Measurements from ENCODE around the gene SQSTM1.

Gene SQSTM1

DNA sequence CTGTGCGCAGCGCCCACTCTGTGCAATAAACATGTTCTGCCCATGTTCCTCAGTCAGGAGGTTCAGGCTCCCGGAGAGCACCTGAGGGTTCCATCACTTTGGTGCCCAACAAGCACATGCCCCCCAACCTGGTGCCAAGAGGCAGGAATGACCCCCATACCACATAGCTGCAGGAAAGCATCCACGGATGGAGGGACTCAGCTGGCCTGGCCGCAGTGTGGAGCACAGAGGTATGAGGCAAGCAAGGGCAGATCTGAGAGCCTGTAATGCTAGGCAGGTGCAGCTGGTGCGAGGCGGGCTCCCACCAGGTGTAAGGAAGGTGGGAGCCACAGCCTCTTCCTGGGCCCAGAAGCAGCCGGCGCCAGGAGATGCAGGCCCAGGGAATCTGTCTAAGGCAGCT is 42.2 kb downstream of the SQSTM1 start:
- ChIA-PET POLR2A (no interaction called here), CTCF (interaction anchor here (1.2 kb wide), 1 partner anchor 8 kb away, joined by 3 read pairs; no protein-coding TSS in a partner anchor)
- TF ChIP-seq, protein P1, sequence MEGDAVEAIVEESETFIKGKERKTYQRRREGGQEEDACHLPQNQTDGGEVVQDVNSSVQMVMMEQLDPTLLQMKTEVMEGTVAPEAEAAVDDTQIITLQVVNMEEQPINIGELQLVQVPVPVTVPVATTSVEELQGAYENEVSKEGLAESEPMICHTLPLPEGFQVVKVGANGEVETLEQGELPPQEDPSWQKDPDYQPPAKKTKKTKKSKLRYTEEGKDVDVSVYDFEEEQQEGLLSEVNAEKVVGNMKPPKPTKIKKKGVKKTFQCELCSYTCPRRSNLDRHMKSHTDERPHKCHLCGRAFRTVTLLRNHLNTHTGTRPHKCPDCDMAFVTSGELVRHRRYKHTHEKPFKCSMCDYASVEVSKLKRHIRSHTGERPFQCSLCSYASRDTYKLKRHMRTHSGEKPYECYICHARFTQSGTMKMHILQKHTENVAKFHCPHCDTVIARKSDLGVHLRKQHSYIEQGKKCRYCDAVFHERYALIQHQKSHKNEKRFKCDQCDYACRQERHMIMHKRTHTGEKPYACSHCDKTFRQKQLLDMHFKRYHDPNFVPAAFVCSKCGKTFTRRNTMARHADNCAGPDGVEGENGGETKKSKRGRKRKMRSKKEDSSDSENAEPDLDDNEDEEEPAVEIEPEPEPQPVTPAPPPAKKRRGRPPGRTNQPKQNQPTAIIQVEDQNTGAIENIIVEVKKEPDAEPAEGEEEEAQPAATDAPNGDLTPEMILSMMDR (IDR thresholded peaks at IDR 0.05; ENCODE audit: control extremely low read depth, extremely low read depth, low read depth, missing control alignments), result no peak
- DNase-seq (ENCODE audit: extremely low spot score), result no peak

DNA sequence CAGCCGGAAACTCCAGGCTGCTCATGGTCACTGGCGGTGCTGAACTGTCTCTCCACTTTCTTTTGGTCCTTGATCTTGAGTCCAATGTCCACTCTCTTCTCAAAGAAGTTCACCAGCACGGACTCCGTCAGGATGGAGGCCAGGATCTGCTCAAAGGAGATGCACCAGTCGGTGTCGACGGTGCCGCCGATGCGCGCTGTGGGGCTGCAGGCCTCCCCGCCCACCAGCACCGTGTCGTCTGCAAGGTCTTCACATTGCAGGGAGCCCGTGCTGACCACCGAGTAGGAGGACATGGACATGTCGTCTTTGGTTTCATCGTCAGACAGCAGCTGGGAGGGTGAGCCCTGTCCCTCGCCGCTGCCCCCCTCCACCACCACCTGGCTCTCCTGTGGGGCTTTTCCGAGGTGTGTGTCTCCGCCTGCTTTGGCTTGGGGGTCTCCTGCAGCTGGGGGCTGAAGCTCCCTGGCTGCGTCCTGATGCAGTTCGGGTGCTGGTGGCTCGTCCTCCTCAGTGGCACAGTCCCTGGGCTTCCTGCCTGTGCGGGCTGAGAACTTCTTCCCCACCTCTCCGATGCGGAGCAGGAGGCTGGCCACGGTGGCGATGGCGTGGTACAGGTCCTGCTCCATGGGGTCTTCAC is 42.9 kb downstream of the SQSTM1 start:
- POLR2A ChIA-PET, result interaction anchor here (0.6 kb wide), 1 partner anchor 42 kb away, joined by 3 read pairs; no protein-coding TSS in a partner anchor
- TF ChIP-seq, protein P1 (IDR thresholded peaks at IDR 0.05; ENCODE audit: control extremely low read depth, extremely low read depth, low read depth, missing control alignments), result no peak
- CTCF ChIA-PET, result interaction anchor here (1.0 kb wide), 1 partner anchor 184 kb away, joined by 3 read pairs; no protein-coding TSS in a partner anchor
- DNase-seq (ENCODE audit: extremely low spot score), result no peak

DNA sequence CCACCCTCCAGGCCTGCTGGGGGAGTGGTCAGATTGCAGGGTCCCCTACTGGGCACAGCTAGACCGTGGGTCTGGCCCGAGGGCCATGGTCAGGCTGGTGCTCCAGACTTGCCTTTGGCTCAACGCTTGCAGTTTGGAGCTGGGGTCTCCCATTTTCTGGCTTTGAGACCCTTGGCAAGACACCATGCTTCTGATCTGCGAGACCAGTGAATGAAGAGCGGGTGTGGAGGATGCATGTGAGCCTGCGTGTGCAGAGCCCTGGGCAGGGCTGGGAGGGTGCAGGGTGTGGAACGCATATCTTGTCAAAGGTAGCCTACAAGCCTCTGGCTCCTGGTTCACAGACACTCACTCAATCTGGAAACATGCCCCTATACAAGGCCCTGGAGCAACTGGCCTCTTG is 44.0 kb downstream of the SQSTM1 start:
- TF ChIP-seq, protein P1 (IDR thresholded peaks at IDR 0.05; ENCODE audit: control extremely low read depth, extremely low read depth, low read depth, missing control alignments), result no peak
- POLR2A ChIA-PET, result no interaction called here
- DNase-seq (ENCODE audit: extremely low spot score), result no peak
- CTCF ChIA-PET, result no interaction called here

DNA sequence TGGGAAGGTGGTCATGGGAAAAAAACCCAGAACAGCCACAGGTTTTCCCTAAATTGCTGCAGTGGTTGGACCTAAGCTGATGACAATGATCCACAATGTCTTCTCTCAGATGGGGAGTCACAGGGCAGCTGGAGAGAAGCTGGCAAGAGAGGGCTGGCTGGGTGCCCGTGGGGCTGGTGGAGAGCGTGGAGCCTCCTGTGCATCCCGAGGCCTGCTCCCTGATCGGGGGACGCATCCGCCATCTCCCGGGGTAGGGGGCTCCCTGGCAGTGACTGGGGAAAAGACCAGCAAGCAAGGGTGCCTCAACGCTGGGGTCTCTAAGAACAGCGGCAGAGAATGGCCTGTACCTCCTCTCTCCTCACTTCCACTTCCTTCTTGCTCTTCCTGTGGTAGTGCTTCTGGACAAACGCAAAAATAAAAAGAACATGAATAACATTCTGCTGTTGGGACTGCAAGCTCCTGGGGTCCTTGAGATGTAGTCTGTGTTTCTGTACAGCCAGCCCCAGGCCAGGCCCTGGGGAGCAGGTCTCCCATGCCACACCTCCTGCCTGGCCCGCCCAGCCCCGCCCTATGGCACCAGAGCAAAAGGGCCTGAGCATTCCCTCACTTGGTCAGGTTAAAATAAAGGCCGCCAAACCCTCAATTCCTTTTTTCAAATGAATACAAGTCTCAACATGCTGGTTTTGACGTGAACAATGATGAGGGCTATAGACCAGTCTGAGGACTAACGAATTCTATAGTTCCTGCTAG is 45.0 kb downstream of the SQSTM1 start:
- POLR2A ChIA-PET, result no interaction called here

DNA sequence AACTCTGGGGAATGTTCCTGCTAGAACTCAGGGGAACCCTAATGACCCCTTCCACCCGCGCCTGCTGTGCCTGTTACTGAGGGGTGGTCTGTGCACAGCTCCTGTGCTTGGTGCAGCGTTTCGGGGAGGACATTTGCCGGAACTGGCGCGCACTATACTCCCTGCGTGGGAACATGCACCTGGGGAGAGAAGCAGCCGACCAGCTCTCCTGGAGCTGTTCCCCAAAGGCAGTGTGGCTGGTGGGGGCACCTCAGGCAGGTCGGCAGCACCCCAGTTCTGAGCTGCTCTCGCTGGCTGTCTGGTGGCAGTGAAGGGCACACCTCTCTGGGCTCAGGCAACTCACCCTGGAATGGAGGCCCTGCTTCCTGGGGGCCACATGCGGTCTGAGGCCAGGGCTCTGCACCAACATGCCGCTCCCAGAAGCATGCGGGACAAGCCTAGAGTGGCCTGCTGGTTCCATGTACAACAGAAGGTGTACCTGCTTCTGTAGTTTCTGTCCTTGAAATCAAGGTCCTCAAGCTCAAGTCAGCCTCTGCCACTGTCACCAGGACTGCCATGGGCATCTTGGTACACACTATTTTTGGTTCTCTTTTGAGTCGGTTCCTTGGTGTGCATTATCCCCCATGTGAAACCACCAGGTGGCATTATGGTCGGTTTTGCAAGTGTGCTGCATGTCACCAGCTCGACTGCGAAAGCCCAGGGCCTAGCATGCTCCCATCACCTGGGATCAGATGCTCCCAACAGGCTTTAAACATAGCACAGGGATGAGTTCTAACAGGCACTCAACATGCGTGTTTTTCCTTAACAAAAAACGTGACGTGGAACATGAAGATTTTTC is 45.8 kb downstream of the SQSTM1 start:
- POLR2A ChIA-PET, result no interaction called here
- DNase-seq (ENCODE audit: extremely low spot score), result no peak
- TF ChIP-seq, protein P1 (IDR thresholded peaks at IDR 0.05; ENCODE audit: control extremely low read depth, extremely low read depth, low read depth, missing control alignments), result peak; percentile 10
- CTCF ChIA-PET, result interaction anchor here (0.6 kb wide), 1 partner anchor 108 kb away, joined by 4 read pairs; no protein-coding TSS in a partner anchor

More for the DNA sequence above, 45.0 kb downstream of the SQSTM1 start:
- CTCF ChIA-PET, result no interaction called here
- TF ChIP-seq, protein P1 (IDR thresholded peaks at IDR 0.05; ENCODE audit: control extremely low read depth, extremely low read depth, low read depth, missing control alignments), result no peak
- DNase-seq (ENCODE audit: extremely low spot score), result no peak

DNA sequence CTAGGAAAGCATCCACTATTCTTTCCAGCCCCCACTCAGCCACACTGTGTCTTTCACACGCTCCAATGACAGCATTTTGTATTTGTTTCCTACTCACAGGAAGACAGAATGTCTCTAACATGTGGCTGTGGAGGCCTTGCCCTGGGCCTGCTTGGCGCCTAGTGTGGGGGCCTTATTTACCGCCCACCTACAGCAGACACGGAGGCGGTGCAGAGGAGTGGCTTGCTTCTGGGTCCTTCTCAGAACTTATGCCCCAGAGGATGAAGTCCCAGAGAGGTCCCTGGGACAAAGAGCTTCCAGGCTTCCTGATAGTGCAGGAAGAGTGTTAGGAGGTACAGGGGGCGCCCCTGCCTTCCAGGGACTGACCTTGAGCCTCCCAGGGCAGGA is 46.4 kb downstream of the SQSTM1 start:
- TF ChIP-seq, protein P1 (IDR thresholded peaks at IDR 0.05; ENCODE audit: control extremely low read depth, extremely low read depth, low read depth, missing control alignments), result no peak
- no peak for DNase-seq (ENCODE audit: extremely low spot score)
- CTCF ChIA-PET, result no interaction called here

More for the DNA sequence above, 46.4 kb downstream of the SQSTM1 start:
- POLR2A ChIA-PET, result no interaction called here
